Adrenal gland (tissue), 12 donors: ENCODE data around the gene OSBPL10. TPM values are rescaled to one million over a fixed set of nuclear protein-coding genes. Genes with fewer than 3 reads are reported as not detected.

Experiments used
- DNase-seq, 7 donors: peaks; one replicate each; pipeline ENCODE4 v3.0.0-alpha.2; 2019 to 2020
- H3K27ac ChIP-seq, 5 donors: fragments of 200-600 bp; sonication (generic) in 4 of 5; 1 replicate in 3 of 5; 2 replicates in 2 of 5; pipeline versions ENCODE4 v1.5.1 to v1.8.0; 2016 to 2020; ENCODE audit warnings: mild to moderate bottlenecking in 1 of 5
- H3K27me3 ChIP-seq: fragments of 200-600 bp; 2 replicates; pipeline ENCODE4 v1.8.0; 2021
- H3K36me3 ChIP-seq, 2 donors: fragments of 200-600 bp; replicated peaks in 1 of 2; 1 replicate in 1 of 2; 2 replicates in 1 of 2; pipeline versions ENCODE4 v1.5.1 to v1.8.0; 2018 to 2022
- H3K4me1 ChIP-seq, 2 donors: fragments of 200-600 bp; replicated peaks in 1 of 2; 1 replicate in 1 of 2; 2 replicates in 1 of 2; pipeline versions ENCODE4 v1.5.1 to v1.8.0; 2018 to 2021
- H3K4me3 ChIP-seq, 4 donors: fragments of 200-600 bp; sonication (generic) in 3 of 4; one replicate each; pipeline ENCODE4 v1.5.1; 2016 to 2018
- H3K9me3 ChIP-seq, 3 donors: fragments of 200-600 bp; sonication (generic) in 1 of 3; replicated peaks in 1 of 3; 1 replicate in 2 of 3; 2 replicates in 1 of 3; pipeline versions ENCODE4 v1.5.1 to v1.8.0; 2016 to 2021
- POLR2A ChIP-seq, 2 donors: fragments of 450-650 bp; IDR thresholded peaks; one replicate each; pipeline ENCODE4 v1.6.1; 2017; ENCODE audit warnings: antibody characterized with exemption in 2 of 2, mild to moderate bottlenecking in 2 of 2, moderate library complexity in 1 of 2
- WGBS, 4 donors: extraction: QIAGEN DNeasy Blood & Tissue Kit in 2 of 4; methylation state at CpG; one replicate each; pipeline versions ENCODE4 v1.1.5 to v1.1.7; 2013 to 2017; 5-methylcytosine and 5-hydroxymethylcytosine counted together
- intact Hi-C, 2 donors: fragments of 100-400 bp; cut with DNase I; formaldehyde crosslinking; loops; one replicate each; pipeline versions ENCODE4 v1.14.1 to v1.15.0; 2022 to 2023
- polyA plus RNA-seq, 3 donors: library from polyadenylated mRNA; stranded (reverse); fragments of 200-250 nt in 2 of 3; fragments of 350-450 nt in 1 of 3; fragmentation: Illumina TruSeq in 1 of 3; extraction: RNeasy Lipid Tissue Mini Kit (QIAGEN cat#74804) in 1 of 3; gene quantifications; one replicate each; pipeline ENCODE4 v1.2.3, GENCODE V29; 2013 to 2014
- total RNA-seq, 9 donors: library from RNA; depleted of rRNA in 4 of 9; stranded (reverse); fragments of >200 nt in 4 of 9; fragments of 120-200 nt in 1 of 9; fragmentation: NEBNext Ultra II Directional in 1 of 9; extraction: Animal tissue kit (Norgen Biotek cat#: 25700) in 1 of 9; gene quantifications; one replicate each; pipeline versions ENCODE4 v1.1.0 to v1.2.4, GENCODE V29; 2013 to 2023
- TF ChIP-seq, protein P1 (sequence below), 6 experiments: fragments of 450-650 bp in 4 of 6; fragments of 200-600 bp in 2 of 6; sonication (generic) in 1 of 6; IDR thresholded peaks; 1 replicate in 5 of 6; 2 replicates in 1 of 6; pipeline versions ENCODE4 v1.5.1 to v1.8.0; 2016 to 2021; ENCODE audit warnings: antibody characterized with exemption in 6 of 6, mild to moderate bottlenecking in 2 of 6, moderate library complexity in 1 of 6
- donor health status: healthy with polysubstance abuse.
- donor health status: Bipolar disorder and iron deficiency.
- donor health status: DM: yes; HTN: yes; CAD: no.
- donor health status: DM: no; HTN: no; CAD: no.
- donor health status: DM: no; HTN: no; CAD: no.
- donor health status: DM: yes; HTN: yes; CAD: no.

The OSBPL10 gene
- total and polyA plus RNA-seq, 12 donors = 2.0 to 55.6 (median 9.4) TPM

DNA sequence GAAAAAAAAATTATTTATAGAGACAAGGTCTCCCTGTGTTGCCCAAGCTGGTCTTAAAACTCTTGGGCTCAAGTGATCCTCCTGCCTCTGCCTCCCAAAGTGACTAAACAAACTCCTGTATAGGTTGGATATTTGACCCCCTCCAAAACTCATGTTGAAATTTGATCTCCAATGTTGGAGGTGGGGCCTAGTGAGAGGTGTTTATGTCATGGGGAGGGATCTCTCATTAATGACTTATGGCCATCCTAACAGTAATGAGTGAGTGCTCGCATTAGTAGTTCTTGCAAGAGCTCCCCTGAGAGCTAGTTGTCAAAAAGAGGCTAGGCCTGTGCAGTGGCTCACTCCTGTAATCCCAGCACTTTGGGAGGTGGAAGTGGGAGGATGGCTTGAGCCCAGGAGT is 307.1 kb downstream of the OSBPL10 start:
- peaks cover 4% of the 10 kb centered on the region in 2 donors for H3K4me1 ChIP-seq
- H3K36me3 ChIP-seq = no peaks in the 10 kb centered on the region
- H3K27ac ChIP-seq = no peak overlapping the region
- intact Hi-C loops = no loop called here
- H3K4me3 ChIP-seq = no peak overlapping the region
- DNase-seq = no peak
- no peaks in the 10 kb centered on the region for H3K27me3 ChIP-seq
- H3K9me3 ChIP-seq = no peaks in the 10 kb centered on the region
- WGBS, 4 donors = 88 to 100% (median 98%) methylated on average over 1 of the region's 1 CpG
- TF ChIP-seq, protein P1, sequence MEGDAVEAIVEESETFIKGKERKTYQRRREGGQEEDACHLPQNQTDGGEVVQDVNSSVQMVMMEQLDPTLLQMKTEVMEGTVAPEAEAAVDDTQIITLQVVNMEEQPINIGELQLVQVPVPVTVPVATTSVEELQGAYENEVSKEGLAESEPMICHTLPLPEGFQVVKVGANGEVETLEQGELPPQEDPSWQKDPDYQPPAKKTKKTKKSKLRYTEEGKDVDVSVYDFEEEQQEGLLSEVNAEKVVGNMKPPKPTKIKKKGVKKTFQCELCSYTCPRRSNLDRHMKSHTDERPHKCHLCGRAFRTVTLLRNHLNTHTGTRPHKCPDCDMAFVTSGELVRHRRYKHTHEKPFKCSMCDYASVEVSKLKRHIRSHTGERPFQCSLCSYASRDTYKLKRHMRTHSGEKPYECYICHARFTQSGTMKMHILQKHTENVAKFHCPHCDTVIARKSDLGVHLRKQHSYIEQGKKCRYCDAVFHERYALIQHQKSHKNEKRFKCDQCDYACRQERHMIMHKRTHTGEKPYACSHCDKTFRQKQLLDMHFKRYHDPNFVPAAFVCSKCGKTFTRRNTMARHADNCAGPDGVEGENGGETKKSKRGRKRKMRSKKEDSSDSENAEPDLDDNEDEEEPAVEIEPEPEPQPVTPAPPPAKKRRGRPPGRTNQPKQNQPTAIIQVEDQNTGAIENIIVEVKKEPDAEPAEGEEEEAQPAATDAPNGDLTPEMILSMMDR (IDR thresholded peaks at IDR 0.05) = no peak
- no peak for TF ChIP-seq POLR2A (IDR thresholded peaks at IDR 0.05)

DNA sequence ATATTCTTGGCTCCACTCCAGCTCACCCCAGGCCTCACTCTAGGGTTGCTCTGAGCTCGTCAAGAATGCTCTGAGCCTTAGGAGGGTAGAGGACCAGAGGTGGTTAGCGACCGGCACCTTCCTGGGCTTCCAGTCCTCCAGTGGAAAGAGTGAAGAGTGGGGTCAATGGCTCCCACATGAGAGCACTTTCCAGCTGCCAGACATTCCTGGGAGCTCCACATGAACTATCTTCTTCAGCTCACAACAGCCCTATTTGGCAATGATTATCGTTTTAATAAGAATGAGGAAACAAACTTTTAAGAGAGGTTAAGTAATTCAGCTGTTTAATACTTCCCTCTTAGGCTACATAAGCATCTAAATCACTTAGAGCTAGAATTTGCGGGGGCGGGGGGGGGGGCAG is 309.1 kb downstream of the OSBPL10 start:
- Histone ChIP-seq H3K27ac (peak overlapping the region in 1 of 5 donors; percentile 48), H3K27me3 (no peaks in the 10 kb centered on the region), H3K36me3 (no peaks in the 10 kb centered on the region), H3K4me3 (no peak overlapping the region), H3K9me3 (no peaks in the 10 kb centered on the region), H3K4me1 (peaks cover 4% of the 10 kb centered on the region in 2 donors)
- TF ChIP-seq POLR2A (IDR thresholded peaks at IDR 0.05) = no peak
- TF ChIP-seq, protein P1 (IDR thresholded peaks at IDR 0.05) = no peak
- 56 to 75% (median 64%) methylated on average over 5 to 6 of the region's 6 CpGs for WGBS, 4 donors
- intact Hi-C loops = no loop called here
- DNase-seq = peak in 1 of 7 donors; percentile 28

DNA sequence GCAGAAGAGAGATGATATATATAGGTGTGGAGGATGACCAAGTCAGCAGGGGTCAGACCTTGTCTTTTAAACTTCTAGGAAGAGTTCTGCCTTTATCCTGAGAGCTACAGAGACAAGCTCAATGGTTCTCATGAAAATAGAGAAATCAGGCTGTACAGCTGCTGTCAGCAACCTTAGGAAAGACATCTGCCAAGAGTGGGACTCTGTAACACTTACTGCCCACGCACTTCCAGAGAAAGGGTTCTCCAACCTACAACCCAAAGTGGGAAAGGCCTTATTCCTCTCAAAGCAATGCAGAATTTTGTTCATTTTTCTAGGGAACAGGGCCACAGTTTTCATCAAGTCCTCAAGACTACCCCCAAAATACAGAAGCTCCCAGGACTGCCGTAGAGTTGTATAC is 309.6 kb downstream of the OSBPL10 start:
- TF ChIP-seq, protein P1 (IDR thresholded peaks at IDR 0.05) = no peak
- no peak for DNase-seq
- no peak overlapping the region for H3K4me3 ChIP-seq

DNA sequence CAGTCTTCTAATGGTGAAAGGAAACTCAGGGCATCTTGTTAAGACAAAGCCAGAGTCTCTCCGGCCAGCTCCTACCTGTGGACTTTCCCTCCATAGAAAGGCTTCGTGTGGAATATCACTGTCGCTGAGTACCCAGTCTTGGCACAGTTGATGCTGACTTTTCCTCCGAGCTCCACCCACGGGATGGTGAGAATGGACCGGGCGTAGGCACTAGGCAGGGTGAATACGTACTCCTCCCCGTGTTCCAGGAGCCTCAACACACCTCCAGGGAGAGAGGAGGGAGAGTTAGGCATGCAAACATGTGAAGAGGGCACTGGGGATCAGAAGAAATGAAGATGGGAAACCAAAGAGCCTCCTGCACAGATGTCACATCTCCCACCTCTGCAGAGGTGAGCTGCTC is 310.3 kb downstream of the OSBPL10 start:
- intact Hi-C loops = no loop called here
- Histone ChIP-seq H3K4me3 (no peak overlapping the region), H3K27me3 (no peaks in the 10 kb centered on the region), H3K4me1 (peaks cover 4% of the 10 kb centered on the region in 2 donors), H3K9me3 (no peaks in the 10 kb centered on the region), H3K36me3 (no peaks in the 10 kb centered on the region), H3K27ac (no peak overlapping the region)
- no peak for DNase-seq
- TF ChIP-seq, protein P1 (IDR thresholded peaks at IDR 0.05) = no peak
- no peak for TF ChIP-seq POLR2A (IDR thresholded peaks at IDR 0.05)
- whole genome bisulfite sequencing, 4 donors = 82 to 90% (median 86%) methylated on average over 9 of the region's 9 CpGs

More for the DNA sequence above, 309.6 kb downstream of the OSBPL10 start:
- Histone ChIP-seq H3K27ac (peak overlapping the region in 1 of 5 donors; percentile 48), H3K36me3 (no peaks in the 10 kb centered on the region), H3K4me1 (peaks cover 4% of the 10 kb centered on the region in 2 donors), H3K9me3 (no peaks in the 10 kb centered on the region), H3K27me3 (no peaks in the 10 kb centered on the region)
- 71 to 94% (median 85%) methylated on average over 1 to 2 of the region's 2 CpGs for WGBS, 4 donors
- intact Hi-C loops = no loop called here
